Measurements from ENCODE around the gene MUC15.

Gene MUC15

GRCh38 chr11:26554455-26554854 is 17.6 kb downstream of the MUC15 start:
- no peak overlapping the region for H3K4me2 ChIP-seq (ENCODE audit: low read depth, low read length)
- H3F3A ChIP-seq (ENCODE audit: insufficient read depth, low read length): no peaks in the 10 kb centered on the region
- H2AFZ ChIP-seq (ENCODE audit: low read length): no peak overlapping the region
- DNase-seq: no peak
- H3K9me2 ChIP-seq (replicated peaks; ENCODE audit: insufficient read depth, low read length): no peaks in the 10 kb centered on the region
- no peak overlapping the region for H3K9ac ChIP-seq (ENCODE audit: low read length)
- no peaks in the 10 kb centered on the region for H3K9me3 ChIP-seq (replicated peaks; ENCODE audit: insufficient read depth, low read length)
- no peak overlapping the region for H3K4me3 ChIP-seq (ENCODE audit: low read length)
- no peaks in the 10 kb centered on the region for H3K27me3 ChIP-seq (replicated peaks; ENCODE audit: insufficient read depth, low read length)
- TF ChIP-seq CTCF (IDR thresholded peaks at IDR 0.05; ENCODE audit: low read length): no peak
- H3K79me2 ChIP-seq (ENCODE audit: low read length): no peaks in the 10 kb centered on the region
- H4K20me1 ChIP-seq (ENCODE audit: insufficient read depth, low read length): no peaks in the 10 kb centered on the region
- H3K4me1 ChIP-seq (ENCODE audit: low read length): no peaks in the 10 kb centered on the region
- H3K36me3 ChIP-seq (replicated peaks; ENCODE audit: insufficient read depth, low read length): no peaks in the 10 kb centered on the region
- H3K27ac ChIP-seq (ENCODE audit: low read length): no peak overlapping the region

- Histone ChIP-seq H3K9me2 (replicated peaks; ENCODE audit: insufficient read depth, low read length) (no peaks in the 10 kb centered on the region), H3K9ac (ENCODE audit: low read length) (no peak overlapping the region), H4K20me1 (ENCODE audit: insufficient read depth, low read length) (no peaks in the 10 kb centered on the region), H3K4me3 (ENCODE audit: low read length) (no peak overlapping the region), H3K36me3 (replicated peaks; ENCODE audit: insufficient read depth, low read length) (no peaks in the 10 kb centered on the region), H3K9me3 (replicated peaks; ENCODE audit: insufficient read depth, low read length) (no peaks in the 10 kb centered on the region), H3F3A (ENCODE audit: insufficient read depth, low read length) (no peaks in the 10 kb centered on the region), H2AFZ (ENCODE audit: low read length) (no peak overlapping the region), H3K4me1 (ENCODE audit: low read length) (no peaks in the 10 kb centered on the region), H3K27ac (ENCODE audit: low read length) (no peak overlapping the region), H3K4me2 (ENCODE audit: low read depth, low read length) (no peak overlapping the region), H3K27me3 (replicated peaks; ENCODE audit: insufficient read depth, low read length) (no peaks in the 10 kb centered on the region), H3K79me2 (ENCODE audit: low read length) (no peaks in the 10 kb centered on the region)
- no peak for DNase-seq
- TF ChIP-seq EZH2phosphoT487 (IDR thresholded peaks at IDR 0.05; ENCODE audit: low read length) (no peak), EZH2 (optimal IDR thresholded peaks at IDR 0.05; ENCODE audit: low read depth, low read length) (no peak), CTCF (IDR thresholded peaks at IDR 0.05; ENCODE audit: low read length) (no peak)
These were observed 18.9 kb downstream of the MUC15 start for GRCh38 chr11:26553182-26553581.

- no peaks in the 10 kb centered on the region for H3K4me1 ChIP-seq (ENCODE audit: low read length)
- no peak overlapping the region for H3K4me2 ChIP-seq (ENCODE audit: low read depth, low read length)
- H3K36me3 ChIP-seq (replicated peaks; ENCODE audit: insufficient read depth, low read length): no peaks in the 10 kb centered on the region
- H3F3A ChIP-seq (ENCODE audit: insufficient read depth, low read length): no peaks in the 10 kb centered on the region
- H4K20me1 ChIP-seq (ENCODE audit: insufficient read depth, low read length): no peaks in the 10 kb centered on the region
- DNase-seq: peak; percentile 42
- no peaks in the 10 kb centered on the region for H3K27me3 ChIP-seq (replicated peaks; ENCODE audit: insufficient read depth, low read length)
- no peak overlapping the region for H3K27ac ChIP-seq (ENCODE audit: low read length)
- no peaks in the 10 kb centered on the region for H3K9me2 ChIP-seq (replicated peaks; ENCODE audit: insufficient read depth, low read length)
- no peak overlapping the region for H3K4me3 ChIP-seq (ENCODE audit: low read length)
- no peak overlapping the region for H2AFZ ChIP-seq (ENCODE audit: low read length)
- TF ChIP-seq CTCF (IDR thresholded peaks at IDR 0.05; ENCODE audit: low read length): peak; percentile 65
- TF ChIP-seq EZH2phosphoT487 (IDR thresholded peaks at IDR 0.05; ENCODE audit: low read length): no peak
- no peak overlapping the region for H3K9ac ChIP-seq (ENCODE audit: low read length)
- H3K9me3 ChIP-seq (replicated peaks; ENCODE audit: insufficient read depth, low read length): no peaks in the 10 kb centered on the region
- H3K79me2 ChIP-seq (ENCODE audit: low read length): no peaks in the 10 kb centered on the region
These were observed 20.8 kb downstream of the MUC15 start for GRCh38 chr11:26551186-26551801.

Measured in MM.1S (cell line).